ENCODE measurements around the gene CAPZA3. TPM values are rescaled to one million over a fixed set of nuclear protein-coding genes. Genes with fewer than 3 reads are reported as not detected.
"Not testable (repeated sequence)": the region's sequence is repeated elsewhere in the genome, so short reads cannot be mapped to it uniquely, and the experiment has no call there.

Gene CAPZA3
- total and polyA plus RNA-seq, 2 donors (not counting 1 experiment from before 2014, with no cell fraction given), result not detected

DNA sequence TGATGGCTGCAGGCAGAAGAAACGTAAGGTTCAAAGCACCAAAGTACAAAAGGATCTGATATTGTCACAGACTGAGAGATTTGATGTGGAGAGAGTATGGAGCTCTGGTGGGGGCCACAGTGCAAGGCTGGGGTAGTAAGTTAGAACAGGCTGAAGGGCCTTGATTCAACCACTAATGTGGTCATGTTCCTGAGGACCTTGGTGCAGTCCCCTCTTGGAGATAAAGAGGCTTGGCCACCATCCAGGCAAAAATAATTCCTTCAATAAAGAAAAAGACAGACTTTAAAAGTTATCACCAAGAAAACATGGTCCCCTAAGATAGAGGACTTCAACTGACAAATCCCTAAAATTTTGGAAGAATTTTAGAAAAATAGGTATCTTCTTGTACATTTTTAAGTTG lies 17.4 kb downstream of the CAPZA3 start:
- no peaks in the 10 kb centered on the region for H4K20me1 ChIP-seq (ENCODE audit: control insufficient read depth, insufficient read depth, low read length, poor library complexity, severe bottlenecking)
- H3K79me2 ChIP-seq (ENCODE audit: control insufficient read depth, insufficient read depth, low read length), result no peaks in the 10 kb centered on the region
- intact Hi-C loops (cut with micrococcal nuclease), result no loop called here
- H3K4me2 ChIP-seq (replicated peaks; ENCODE audit: low read depth, low read length, poor library complexity, severe bottlenecking), result no peak overlapping the region
- H3K36me3 ChIP-seq (replicated peaks in 1 of 2; ENCODE audit: control extremely low read depth in 1 of 2, control insufficient read depth in 1 of 2, extremely low read depth in 1 of 2, insufficient read depth in 2 of 2, low read length in 1 of 2), result no peaks in the 10 kb centered on the region
- POLR2A ChIA-PET, result no interaction called here
- CTCF ChIA-PET, result no interaction called here
- no peak overlapping the region for H3K9ac ChIP-seq (ENCODE audit: low read length)
- H3K27me3 Mint-ChIP-seq, result no peaks in the 10 kb centered on the region
- no peaks in the 10 kb centered on the region for H3K4me1 ChIP-seq (ENCODE audit: control insufficient read depth in 2 of 2, insufficient read depth in 2 of 2, low read length in 2 of 2)
- no peak overlapping the region for H2AFZ ChIP-seq (ENCODE audit: insufficient read depth, low read depth, low read length, poor library complexity, severe bottlenecking)
- no peaks in the 10 kb centered on the region for H3K27me3 ChIP-seq (replicated peaks in 1 of 4; ENCODE audit: control extremely low read depth in 1 of 4, control insufficient read depth in 3 of 4, insufficient read depth in 4 of 4, low read length in 3 of 4)
- no peak for TF ChIP-seq EZH2 (IDR thresholded peaks at IDR 0.05; ENCODE audit: borderline replicate concordance, insufficient read depth, low read depth, low read length, poor library complexity, severe bottlenecking)
- TF ChIP-seq, protein P1, sequence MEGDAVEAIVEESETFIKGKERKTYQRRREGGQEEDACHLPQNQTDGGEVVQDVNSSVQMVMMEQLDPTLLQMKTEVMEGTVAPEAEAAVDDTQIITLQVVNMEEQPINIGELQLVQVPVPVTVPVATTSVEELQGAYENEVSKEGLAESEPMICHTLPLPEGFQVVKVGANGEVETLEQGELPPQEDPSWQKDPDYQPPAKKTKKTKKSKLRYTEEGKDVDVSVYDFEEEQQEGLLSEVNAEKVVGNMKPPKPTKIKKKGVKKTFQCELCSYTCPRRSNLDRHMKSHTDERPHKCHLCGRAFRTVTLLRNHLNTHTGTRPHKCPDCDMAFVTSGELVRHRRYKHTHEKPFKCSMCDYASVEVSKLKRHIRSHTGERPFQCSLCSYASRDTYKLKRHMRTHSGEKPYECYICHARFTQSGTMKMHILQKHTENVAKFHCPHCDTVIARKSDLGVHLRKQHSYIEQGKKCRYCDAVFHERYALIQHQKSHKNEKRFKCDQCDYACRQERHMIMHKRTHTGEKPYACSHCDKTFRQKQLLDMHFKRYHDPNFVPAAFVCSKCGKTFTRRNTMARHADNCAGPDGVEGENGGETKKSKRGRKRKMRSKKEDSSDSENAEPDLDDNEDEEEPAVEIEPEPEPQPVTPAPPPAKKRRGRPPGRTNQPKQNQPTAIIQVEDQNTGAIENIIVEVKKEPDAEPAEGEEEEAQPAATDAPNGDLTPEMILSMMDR (IDR thresholded peaks at IDR 0.05), result no peak
- ATAC-seq (ENCODE audit: low read depth), result no peak
- no peak overlapping the region for H3K4me3 ChIP-seq (ENCODE audit: control extremely low read depth in 1 of 5, extremely low read depth in 1 of 5, insufficient read depth in 1 of 5, low read depth in 2 of 5, low read length in 4 of 5)
- H3K27ac ChIP-seq (ENCODE audit: low read length in 2 of 2), result no peak overlapping the region
- peaks cover 0 to 5% (median 0%) of the 10 kb centered on the region in 3 donors for H3K9me3 ChIP-seq (ENCODE audit: control extremely low read depth in 1 of 3, control insufficient read depth in 2 of 3, insufficient read depth in 1 of 3, low read length in 2 of 3)
- no peaks in the 10 kb centered on the region for H3K4me1 Mint-ChIP-seq
- DNase-seq, result no peak
- 80% methylated on average over 1 of the region's 1 CpG for WGBS (ENCODE audit: insufficient coverage)
- H3K4me3 Mint-ChIP-seq, result no peak overlapping the region
- no peak overlapping the region for H3K27ac Mint-ChIP-seq
- H3K9me3 Mint-ChIP-seq (ENCODE audit: insufficient read depth), result no peaks in the 10 kb centered on the region

DNA sequence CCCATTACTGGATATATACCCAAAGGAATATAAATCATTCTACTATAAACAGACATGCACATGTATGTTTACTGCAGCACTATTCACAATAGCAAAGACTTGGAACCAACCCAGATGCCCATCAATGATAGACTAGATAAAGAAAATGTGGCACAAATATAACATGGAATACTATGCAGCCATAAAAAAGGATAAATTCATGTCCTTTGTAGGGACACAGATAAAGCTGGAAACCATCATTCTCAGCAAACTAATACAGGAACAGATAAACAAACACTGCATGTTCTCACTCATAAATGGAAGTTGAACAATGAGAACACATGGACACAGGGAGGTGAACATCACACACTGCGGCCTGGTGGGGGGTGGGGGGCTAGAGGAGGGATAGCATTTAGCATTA lies 28.6 kb downstream of the CAPZA3 start:
- H3K9ac ChIP-seq (ENCODE audit: low read length); H4K20me1 ChIP-seq (ENCODE audit: control insufficient read depth, insufficient read depth, low read length, poor library complexity, severe bottlenecking); H3K4me1 Mint-ChIP-seq; H3K27ac Mint-ChIP-seq; H3K27me3 Mint-ChIP-seq; H3K4me3 Mint-ChIP-seq; H3K4me2 ChIP-seq (replicated peaks; ENCODE audit: low read depth, low read length, poor library complexity, severe bottlenecking); H3K27me3 ChIP-seq (replicated peaks in 1 of 4; ENCODE audit: control extremely low read depth in 1 of 4, control insufficient read depth in 3 of 4, insufficient read depth in 4 of 4, low read length in 3 of 4); intact Hi-C loops (cut with micrococcal nuclease); H3K79me2 ChIP-seq (ENCODE audit: control insufficient read depth, insufficient read depth, low read length); CTCF ChIA-PET; H2AFZ ChIP-seq (ENCODE audit: insufficient read depth, low read depth, low read length, poor library complexity, severe bottlenecking); H3K9me3 Mint-ChIP-seq (ENCODE audit: insufficient read depth); ATAC-seq (ENCODE audit: low read depth); DNase-seq; H3K4me3 ChIP-seq (ENCODE audit: control extremely low read depth in 1 of 5, extremely low read depth in 1 of 5, insufficient read depth in 1 of 5, low read depth in 2 of 5, low read length in 4 of 5); H3K4me1 ChIP-seq (ENCODE audit: control insufficient read depth in 2 of 2, insufficient read depth in 2 of 2, low read length in 2 of 2); POLR2A ChIA-PET; H3K9me3 ChIP-seq (ENCODE audit: control extremely low read depth in 1 of 3, control insufficient read depth in 2 of 3, insufficient read depth in 1 of 3, low read length in 2 of 3); H3K36me3 ChIP-seq (replicated peaks in 1 of 2; ENCODE audit: control extremely low read depth in 1 of 2, control insufficient read depth in 1 of 2, extremely low read depth in 1 of 2, insufficient read depth in 2 of 2, low read length in 1 of 2); H3K27ac ChIP-seq (ENCODE audit: low read length in 2 of 2): not testable (repeated sequence)
- WGBS (ENCODE audit: insufficient coverage), result no CpG with 5 or more reads among the region's 1 CpG
